EL (cell line): ENCODE results near the gene CDR2.

Source experiments
- DNase-seq: peaks from one replicate; pipeline ENCODE4 v3.0.0-alpha.2; 2016

Gene CDR2

GRCh38 chr16:22348291-22348690, 26.1 kb downstream of the CDR2 start:
- peak; percentile 36 for DNase-seq

- DNase-seq, result no peak
These were observed 27.2 kb downstream of the CDR2 start for GRCh38 chr16:22347100-22347820.

GRCh38 chr16:22346483-22346882, 27.9 kb downstream of the CDR2 start:
- DNase-seq, result no peak

DNA sequence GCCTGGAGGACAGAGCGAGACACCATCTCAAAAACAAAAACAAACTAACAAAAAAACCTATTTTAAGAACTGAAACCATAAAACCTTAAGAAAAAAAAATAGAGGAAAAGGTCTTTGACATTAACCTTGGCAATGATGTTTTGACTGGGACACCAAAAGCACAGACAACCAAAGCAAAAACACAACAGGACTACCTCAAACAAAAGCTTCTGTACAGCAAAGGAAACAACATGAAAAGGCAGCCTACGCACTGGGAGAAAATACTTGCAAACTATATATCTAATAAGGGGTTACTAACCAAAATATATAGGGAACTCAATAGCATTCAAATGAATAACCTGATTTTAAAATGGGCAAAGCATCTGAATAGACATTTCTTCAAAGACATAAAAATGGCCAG, 32.3 kb downstream of the CDR2 start:
- no peak for DNase-seq

DNA sequence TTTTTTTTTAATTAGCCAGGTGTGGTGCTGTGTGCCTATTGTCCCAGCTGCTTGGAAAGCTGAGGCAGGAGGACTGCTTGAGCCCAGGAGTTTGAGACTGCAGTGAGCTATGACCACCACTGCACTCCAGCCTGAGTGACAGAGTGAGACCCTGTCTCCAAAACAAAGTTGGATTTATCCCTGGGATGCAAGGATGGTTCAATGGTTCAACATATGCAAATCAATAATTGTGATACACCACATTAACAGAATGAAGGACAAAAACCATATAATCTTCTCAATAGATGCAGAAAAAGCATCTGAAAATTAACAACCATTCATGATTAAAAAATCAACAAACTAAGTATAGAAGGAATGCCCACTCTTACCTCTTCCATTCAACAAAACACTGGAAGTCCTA, 33.5 kb downstream of the CDR2 start:
- DNase-seq, result no peak

DNA sequence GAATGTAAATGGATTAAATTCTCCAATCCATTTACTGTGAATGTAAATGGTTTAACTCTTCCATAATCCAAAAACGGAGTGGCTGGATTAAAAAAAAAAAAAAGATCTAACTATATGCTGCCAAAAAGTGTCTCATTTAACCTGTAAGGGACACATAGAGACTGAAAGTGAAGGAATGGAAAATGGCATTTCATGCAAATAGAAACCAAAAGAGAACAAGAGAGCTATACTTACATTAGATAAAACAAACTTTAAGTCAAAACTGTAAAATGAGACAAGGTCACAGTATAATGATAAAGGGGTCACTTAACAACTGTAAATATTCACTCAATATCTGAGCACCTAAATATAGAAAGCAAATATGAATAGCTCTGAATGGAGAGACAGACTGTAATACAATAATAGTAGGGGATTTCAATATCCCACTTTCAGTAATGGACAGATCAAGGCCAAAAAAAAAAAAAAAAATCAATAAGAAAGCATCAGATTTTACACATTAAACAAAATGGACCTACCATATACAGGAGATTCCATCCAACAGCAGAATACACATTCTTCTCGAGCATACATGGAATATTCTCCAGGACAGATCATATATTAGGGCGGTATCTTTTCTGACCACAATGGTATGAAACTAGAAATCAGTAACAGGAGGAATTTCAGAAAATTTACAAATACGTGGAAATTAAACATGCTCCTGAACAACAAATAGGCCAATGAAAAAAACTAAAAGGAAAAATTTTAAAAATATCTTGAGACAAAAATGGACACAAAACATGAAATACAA, 36.4 kb downstream of the CDR2 start:
- DNase-seq, result no peak

- DNase-seq, result no peak
These were observed 37.4 kb downstream of the CDR2 start for GRCh38 chr16:22337045-22337444.

- no peak for DNase-seq
These were observed 37.8 kb downstream of the CDR2 start for GRCh38 chr16:22336581-22336980.

DNA sequence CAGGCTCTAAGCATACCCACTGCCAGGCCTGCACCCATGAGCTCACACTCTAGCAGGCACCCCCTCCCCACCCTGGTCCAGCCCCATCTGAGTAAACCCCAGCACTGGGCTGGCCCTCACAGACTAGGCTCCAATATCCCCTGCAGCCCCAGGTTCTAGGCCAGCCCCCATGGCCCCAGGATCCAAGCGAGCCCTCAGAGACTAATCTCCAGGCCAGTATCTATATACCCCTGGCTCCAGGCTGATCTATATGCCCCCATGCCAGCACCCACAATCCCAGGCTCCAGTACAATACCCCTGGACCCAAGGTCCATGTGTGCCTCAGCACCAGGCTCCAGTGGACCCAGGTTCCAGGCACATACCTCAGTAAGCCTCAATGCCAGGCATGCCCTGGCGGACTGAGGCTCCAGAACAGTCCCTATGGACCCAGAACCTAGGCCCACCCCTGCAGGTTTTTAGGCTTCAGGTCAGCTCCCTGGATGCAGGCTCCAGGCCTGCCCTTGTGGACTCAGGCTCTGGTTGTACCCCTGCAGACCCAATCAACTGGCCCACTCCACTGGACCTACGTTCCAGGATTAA, 38.7 kb downstream of the CDR2 start:
- no peak for DNase-seq

DNA sequence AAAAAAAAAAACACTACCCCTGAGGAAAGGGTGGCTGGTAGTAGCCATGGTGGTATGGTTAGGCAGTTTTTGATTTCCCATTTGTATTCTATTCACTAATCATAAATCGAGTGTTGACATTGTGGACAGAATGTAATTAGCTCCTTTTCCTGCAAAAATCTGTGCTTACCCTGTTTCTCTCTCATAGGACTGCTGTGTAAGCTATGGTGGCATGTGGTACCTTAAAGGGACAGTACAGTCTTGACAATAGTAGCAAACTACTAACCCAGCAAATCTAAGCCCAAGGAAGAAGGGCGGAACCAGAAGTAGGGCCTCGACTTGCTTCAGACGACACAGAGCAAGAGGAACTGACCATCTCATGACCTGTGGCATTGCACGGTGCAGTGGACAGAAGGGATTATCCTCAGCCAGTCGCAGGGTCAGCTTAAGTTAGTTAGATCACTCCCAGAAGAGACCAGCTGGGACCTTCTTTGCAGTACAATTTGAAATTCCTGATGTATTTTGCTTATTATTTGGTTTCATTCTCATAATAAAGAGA, 40.9 kb downstream of the CDR2 start:
- DNase-seq, result no peak

- no peak for DNase-seq
These were observed 44.1 kb downstream of the CDR2 start for GRCh38 chr16:22330326-22330725.

- no peak for DNase-seq
These were observed 45.2 kb downstream of the CDR2 start for GRCh38 chr16:22329199-22329695.

DNA sequence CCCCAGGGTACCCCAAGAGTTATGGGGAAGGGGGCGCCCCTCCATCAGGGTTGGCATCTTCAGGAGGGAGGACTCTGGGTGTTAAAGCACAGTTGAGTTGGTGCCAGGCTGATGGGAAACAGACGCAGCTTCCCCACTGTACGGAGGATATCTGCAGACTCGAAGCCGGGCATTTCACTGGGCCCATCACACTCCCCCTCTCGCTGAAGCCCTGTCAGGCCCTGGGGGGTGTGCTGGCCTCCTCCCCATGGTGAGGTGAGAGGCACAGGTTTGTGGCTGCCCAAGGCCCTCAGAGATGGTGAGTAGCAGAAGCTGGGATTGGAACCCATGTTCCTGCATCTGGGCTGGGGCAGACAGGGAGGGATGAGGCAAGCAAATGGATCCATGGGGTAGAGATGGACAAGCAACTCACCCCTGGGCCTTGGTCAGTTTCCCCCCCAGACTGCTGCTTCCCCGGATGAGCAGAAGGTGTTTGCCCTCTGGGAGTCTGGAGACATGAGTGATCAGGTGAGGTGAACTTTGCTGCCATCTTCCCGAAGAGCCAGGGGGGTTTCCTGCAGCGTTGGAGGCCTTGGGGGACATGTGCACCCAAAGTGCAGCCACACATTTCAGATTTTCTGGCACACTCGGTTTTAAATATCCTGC, 46.2 kb downstream of the CDR2 start:
- no peak for DNase-seq

- DNase-seq, result no peak
These were observed 47.0 kb downstream of the CDR2 start for GRCh38 chr16:22327446-22327775.

DNA sequence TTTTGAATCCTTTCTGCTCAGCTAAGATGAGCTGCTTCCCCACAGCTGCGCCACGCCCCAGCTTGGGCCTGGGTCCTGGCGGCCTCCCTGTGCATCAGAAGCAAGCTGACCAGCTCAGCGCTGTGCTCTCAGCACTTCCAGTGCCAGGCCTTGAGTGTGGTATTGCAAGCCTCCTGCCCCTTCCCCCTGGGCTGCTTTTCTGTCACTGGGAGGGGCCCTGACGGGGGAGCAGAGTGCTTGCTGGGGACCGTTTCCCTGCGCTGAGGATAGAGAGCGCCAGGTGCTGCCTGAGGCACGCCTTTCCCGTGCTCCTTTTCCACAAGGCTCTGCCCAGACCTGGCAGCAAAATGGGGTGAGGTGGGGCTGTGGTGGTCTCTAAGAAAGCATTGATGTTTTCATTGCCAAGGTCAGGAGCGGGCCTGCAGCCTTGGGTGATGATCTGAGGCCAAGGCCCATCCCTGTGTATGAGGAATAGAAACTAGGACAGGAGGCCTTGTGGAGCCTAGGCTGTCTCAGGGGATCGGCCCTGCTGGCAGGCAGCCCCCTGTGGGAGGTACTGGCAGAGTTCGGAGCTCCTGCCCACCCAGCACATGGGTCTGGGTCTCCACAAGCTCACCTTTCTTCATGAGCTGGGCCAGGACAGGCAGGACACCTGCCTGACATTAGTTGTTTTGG, 47.5 kb downstream of the CDR2 start:
- DNase-seq, result no peak

GRCh38 chr16:22326369-22326652, 48.1 kb downstream of the CDR2 start:
- DNase-seq, result no peak

GRCh38 chr16:22325598-22326368, 48.6 kb downstream of the CDR2 start:
- DNase-seq, result no peak

DNA sequence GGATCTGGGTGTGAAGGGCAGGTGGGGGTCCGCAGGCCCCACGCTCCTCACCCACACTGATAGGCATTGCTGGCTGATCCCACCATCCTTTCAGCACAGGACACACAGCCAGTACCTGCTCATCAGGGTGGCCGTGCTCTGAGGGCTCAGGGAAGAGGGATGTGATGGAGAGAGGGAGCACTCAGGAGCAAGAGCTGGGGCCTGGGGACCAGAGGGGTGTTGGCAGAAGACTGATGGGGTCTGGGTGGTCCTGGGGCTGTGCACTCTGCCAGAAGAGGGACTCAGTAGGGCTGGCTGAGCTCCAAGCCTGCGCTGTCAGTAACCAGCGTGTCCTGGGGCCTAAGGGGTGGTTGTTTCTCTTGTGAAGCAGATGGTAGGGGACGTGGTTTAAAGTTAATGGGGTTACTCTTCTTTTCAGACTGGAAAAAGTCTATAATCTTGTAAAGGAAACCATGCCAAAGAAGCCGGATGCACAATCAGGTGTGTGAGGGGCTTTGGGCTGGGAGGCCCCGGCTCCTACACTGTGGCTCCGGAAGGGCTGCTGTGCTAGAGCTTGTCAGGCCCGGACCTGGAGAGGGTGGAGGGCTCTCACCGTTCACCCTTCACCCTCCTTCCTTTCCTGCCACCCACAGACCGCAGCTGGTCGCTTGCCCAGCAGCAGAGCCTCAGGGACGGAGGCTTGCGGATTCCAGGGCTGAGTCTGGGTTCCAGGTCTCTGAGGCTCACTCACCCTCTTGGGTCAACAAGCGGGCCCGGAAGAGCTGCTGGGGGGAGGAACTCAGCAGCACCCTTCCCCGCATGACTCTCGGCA, 49.4 kb downstream of the CDR2 start:
- DNase-seq, result no peak

DNA sequence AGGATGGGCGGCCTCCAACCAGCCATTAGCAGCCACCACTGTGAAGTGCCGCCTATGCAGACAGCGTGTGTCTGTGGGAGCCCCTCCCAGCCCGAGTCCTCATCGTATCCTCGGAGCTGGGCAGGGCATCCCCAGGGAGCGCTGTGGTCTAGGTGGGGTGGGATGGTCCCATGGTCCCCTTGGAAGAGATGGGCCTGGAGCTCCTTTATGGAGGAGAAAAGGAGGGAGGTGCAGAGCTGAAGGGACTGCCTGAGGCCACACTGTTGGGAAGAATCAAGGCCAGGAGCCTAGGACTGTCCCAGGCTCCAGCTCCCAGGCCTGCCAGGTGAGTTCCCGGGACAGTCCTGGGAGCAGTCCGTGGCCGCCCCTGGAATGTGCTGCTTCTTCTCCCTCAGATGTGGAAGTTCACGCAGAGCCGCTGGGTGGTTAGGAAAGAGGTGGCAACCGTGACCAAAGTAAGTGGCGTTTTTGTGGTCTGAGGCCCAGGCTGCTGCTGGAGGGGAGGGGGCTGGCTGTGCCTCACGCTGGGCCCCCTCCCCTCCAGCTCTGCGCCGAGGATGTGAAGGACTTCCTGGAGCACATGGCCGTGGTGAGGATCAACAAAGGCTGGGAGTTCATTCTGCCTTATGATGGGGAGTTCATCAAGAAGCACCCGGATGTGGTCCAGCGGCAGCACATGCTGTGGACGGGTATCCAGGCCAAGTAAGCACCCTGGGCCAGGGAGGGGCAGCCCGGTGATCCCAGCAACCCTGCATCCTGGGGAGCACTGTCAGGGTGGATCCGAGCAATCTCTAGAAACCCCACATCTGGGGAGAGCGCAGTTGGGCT, 50.2 kb downstream of the CDR2 start:
- DNase-seq, result no peak
